GM12878 (cell line): Measurements from ENCODE around the gene PHKA1. TPM values are rescaled to one million over a fixed set of nuclear protein-coding genes. Genes with fewer than 3 reads are reported as not detected.

Experiments used
- BACH1 ChIP-seq: fragments of 450-650 bp; IDR thresholded peaks from 2 replicates; pipeline ENCODE4 v1.6.1; 2017; ENCODE audit warnings: mild to moderate bottlenecking, borderline replicate concordance
- BMI1 ChIP-seq: fragments of 450-650 bp; IDR thresholded peaks from 2 replicates; pipeline ENCODE4 v1.6.1; 2016; ENCODE audit warnings: mild to moderate bottlenecking, moderate library complexity, borderline replicate concordance
- DPF2 ChIP-seq: fragments of 450-650 bp; IDR thresholded peaks from 2 replicates; pipeline ENCODE4 v1.6.1; 2017; ENCODE audit warnings: mild to moderate bottlenecking
- polyA plus RNA-seq, 11 experiments: library from polyadenylated mRNA; depleted of rRNA in 4 of 11; unstranded in 6 of 11; stranded (reverse) in 5 of 11; fragments of >200 nt; fragmentation: Nextera tagmentation in 4 of 11; fragmentation: Illumina TruSeq in 1 of 11; extraction: Ambion mirVana in 4 of 11; extraction: Trizol in 1 of 11; gene quantifications; 1 replicate in 1 of 11; 2 replicates in 10 of 11; pipeline versions ENCODE4 v1.2.1 to v1.2.3, GENCODE V29; 2011 to 2016; ENCODE audit warnings: inconsistent platforms in 2 of 11, missing spikeins in 2 of 11, low read depth in 1 of 11
- total RNA-seq, 4 experiments: library from RNA; depleted of rRNA in 3 of 4; stranded (reverse); fragments of >200 nt in 3 of 4; fragmentation: Illumina TruSeq in 1 of 4; extraction: Trizol in 1 of 4; gene quantifications; 2 replicates each; pipeline versions ENCODE4 v1.2.1 to v1.2.3, GENCODE V29; 2013 to 2021
- TF ChIP-seq, protein P1 (sequence below): IDR thresholded peaks from 2 replicates; pipeline ENCODE4 v1.6.1; 2012; ENCODE audit warnings: improper control_type of control experiment, low read depth, low read length; ENCODE audit not compliant: insufficient replicate concordance
- TF ChIP-seq, protein P2 (sequence below): fragments of 450-650 bp; IDR thresholded peaks from 2 replicates; pipeline ENCODE4 v1.6.1; 2017; ENCODE audit warnings: mild to moderate bottlenecking

Gene PHKA1
- total and polyA plus RNA-seq, 10 of the 15 experiments (the other 5 are each of a cell fraction or from before 2014, with no cell fraction given): under 0.01 to 0.15 (median 0.05) TPM; not detected in 4

DNA sequence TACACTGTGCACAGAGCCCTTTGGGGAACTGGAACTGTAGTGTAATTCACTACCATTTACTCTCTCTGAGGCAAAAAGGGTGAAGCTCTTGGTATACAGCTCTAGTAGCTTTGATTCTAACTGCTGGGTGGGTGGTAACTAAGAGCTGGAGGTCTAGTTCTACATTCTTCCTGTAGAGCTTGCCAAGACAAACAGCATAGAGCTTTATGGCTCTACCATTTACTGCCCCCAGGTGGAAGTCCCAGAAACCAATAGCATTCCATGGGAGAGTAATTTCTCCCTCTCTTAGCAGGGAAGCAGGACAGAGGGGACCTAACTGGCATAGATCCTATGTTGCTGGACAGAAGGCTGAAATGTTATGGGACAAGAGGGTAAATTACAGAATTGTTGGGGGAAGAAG, 168.1 kb downstream of the PHKA1 start (continued):
- TF ChIP-seq, protein P1, sequence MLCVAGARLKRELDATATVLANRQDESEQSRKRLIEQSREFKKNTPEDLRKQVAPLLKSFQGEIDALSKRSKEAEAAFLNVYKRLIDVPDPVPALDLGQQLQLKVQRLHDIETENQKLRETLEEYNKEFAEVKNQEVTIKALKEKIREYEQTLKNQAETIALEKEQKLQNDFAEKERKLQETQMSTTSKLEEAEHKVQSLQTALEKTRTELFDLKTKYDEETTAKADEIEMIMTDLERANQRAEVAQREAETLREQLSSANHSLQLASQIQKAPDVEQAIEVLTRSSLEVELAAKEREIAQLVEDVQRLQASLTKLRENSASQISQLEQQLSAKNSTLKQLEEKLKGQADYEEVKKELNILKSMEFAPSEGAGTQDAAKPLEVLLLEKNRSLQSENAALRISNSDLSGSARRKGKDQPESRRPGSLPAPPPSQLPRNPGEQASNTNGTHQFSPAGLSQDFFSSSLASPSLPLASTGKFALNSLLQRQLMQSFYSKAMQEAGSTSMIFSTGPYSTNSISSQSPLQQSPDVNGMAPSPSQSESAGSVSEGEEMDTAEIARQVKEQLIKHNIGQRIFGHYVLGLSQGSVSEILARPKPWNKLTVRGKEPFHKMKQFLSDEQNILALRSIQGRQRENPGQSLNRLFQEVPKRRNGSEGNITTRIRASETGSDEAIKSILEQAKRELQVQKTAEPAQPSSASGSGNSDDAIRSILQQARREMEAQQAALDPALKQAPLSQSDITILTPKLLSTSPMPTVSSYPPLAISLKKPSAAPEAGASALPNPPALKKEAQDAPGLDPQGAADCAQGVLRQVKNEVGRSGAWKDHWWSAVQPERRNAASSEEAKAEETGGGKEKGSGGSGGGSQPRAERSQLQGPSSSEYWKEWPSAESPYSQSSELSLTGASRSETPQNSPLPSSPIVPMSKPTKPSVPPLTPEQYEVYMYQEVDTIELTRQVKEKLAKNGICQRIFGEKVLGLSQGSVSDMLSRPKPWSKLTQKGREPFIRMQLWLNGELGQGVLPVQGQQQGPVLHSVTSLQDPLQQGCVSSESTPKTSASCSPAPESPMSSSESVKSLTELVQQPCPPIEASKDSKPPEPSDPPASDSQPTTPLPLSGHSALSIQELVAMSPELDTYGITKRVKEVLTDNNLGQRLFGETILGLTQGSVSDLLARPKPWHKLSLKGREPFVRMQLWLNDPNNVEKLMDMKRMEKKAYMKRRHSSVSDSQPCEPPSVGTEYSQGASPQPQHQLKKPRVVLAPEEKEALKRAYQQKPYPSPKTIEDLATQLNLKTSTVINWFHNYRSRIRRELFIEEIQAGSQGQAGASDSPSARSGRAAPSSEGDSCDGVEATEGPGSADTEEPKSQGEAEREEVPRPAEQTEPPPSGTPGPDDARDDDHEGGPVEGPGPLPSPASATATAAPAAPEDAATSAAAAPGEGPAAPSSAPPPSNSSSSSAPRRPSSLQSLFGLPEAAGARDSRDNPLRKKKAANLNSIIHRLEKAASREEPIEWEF: no peak
- TF ChIP-seq BACH1 (no peak), BMI1 (no peak), DPF2 (no peak)
- TF ChIP-seq, protein P2, sequence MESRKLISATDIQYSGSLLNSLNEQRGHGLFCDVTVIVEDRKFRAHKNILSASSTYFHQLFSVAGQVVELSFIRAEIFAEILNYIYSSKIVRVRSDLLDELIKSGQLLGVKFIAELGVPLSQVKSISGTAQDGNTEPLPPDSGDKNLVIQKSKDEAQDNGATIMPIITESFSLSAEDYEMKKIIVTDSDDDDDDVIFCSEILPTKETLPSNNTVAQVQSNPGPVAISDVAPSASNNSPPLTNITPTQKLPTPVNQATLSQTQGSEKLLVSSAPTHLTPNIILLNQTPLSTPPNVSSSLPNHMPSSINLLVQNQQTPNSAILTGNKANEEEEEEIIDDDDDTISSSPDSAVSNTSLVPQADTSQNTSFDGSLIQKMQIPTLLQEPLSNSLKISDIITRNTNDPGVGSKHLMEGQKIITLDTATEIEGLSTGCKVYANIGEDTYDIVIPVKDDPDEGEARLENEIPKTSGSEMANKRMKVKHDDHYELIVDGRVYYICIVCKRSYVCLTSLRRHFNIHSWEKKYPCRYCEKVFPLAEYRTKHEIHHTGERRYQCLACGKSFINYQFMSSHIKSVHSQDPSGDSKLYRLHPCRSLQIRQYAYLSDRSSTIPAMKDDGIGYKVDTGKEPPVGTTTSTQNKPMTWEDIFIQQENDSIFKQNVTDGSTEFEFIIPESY: no peak
